Astrocyte (in vitro differentiated cells and primary cell): Measurements from ENCODE around the gene RFX4. TPM values are rescaled to one million over a fixed set of nuclear protein-coding genes. Genes with fewer than 3 reads are reported as not detected.
A peak's percentile ranks its signal among the peaks of the same experiment; 100 is the strongest.

Experiments used
- DNase-seq: peaks from one replicate; pipeline ENCODE4 v3.0.0-alpha.2; 2010; ENCODE audit warnings: low read depth
- FAIRE-seq: peaks from 2 replicates; lab custom pipeline; 2011; peaks lifted over from hg19 to GRCh38; lab: Jason Lieb, UNC
- H2AFZ ChIP-seq: 2 replicates; pipeline ENCODE4 v1.6.0; 2012; ENCODE audit warnings: low read depth, low read length, inconsistent platforms
- H3K27ac ChIP-seq: 2 replicates; pipeline ENCODE4 v1.5.1; 2011; ENCODE audit warnings: low read depth, low read length, inconsistent platforms
- H3K27me3 ChIP-seq: 2 replicates; pipeline ENCODE4 v1.6.0; 2011; ENCODE audit warnings: low read length, inconsistent platforms; ENCODE audit not compliant: insufficient read depth
- H3K36me3 ChIP-seq: 2 replicates; pipeline ENCODE4 v1.5.1; 2011; ENCODE audit warnings: low read length, inconsistent platforms; ENCODE audit not compliant: insufficient read depth
- H3K4me1 ChIP-seq: 2 replicates; pipeline ENCODE4 v1.5.1; 2011; ENCODE audit warnings: low read length, inconsistent platforms; ENCODE audit not compliant: insufficient read depth
- H3K4me2 ChIP-seq: 2 replicates; pipeline ENCODE4 v1.6.0; 2012; ENCODE audit warnings: low read length, inconsistent platforms
- H3K4me3 ChIP-seq: 2 replicates; pipeline ENCODE4 v1.5.1; 2011; ENCODE audit warnings: low read depth, mild to moderate bottlenecking, low read length, inconsistent platforms; ENCODE audit not compliant: insufficient read depth
- H3K79me2 ChIP-seq: 2 replicates; pipeline ENCODE4 v1.6.0; 2012; ENCODE audit warnings: mild to moderate bottlenecking, low read length, inconsistent platforms; ENCODE audit not compliant: insufficient read depth
- H3K9ac ChIP-seq: 2 replicates; pipeline ENCODE4 v1.6.0; 2012; ENCODE audit warnings: mild to moderate bottlenecking, low read length, inconsistent platforms
- H3K9me3 ChIP-seq: 2 replicates; pipeline ENCODE4 v1.5.1; 2012; ENCODE audit warnings: low read depth, mild to moderate bottlenecking, low read length, inconsistent platforms; ENCODE audit not compliant: insufficient read depth
- H4K20me1 ChIP-seq: 2 replicates; pipeline ENCODE4 v1.6.0; 2012; ENCODE audit warnings: low read length, inconsistent platforms; ENCODE audit not compliant: insufficient read depth
- H3K27ac Mint-ChIP-seq: one replicate; pipeline ENCODE4 v1.8.0; 2021; ENCODE audit warnings: mild to moderate bottlenecking, mixed read lengths; ENCODE audit not compliant: unreplicated experiment
- H3K27me3 Mint-ChIP-seq: one replicate; pipeline ENCODE4 v1.8.0; 2021; ENCODE audit warnings: low read depth, mixed read lengths; ENCODE audit not compliant: unreplicated experiment
- H3K36me3 Mint-ChIP-seq: one replicate; pipeline ENCODE4 v1.8.0; 2021; ENCODE audit warnings: low read depth, mixed read lengths; ENCODE audit not compliant: unreplicated experiment
- H3K4me1 Mint-ChIP-seq: one replicate; pipeline ENCODE4 v1.8.0; 2021; ENCODE audit warnings: low read depth, mixed read lengths; ENCODE audit not compliant: unreplicated experiment
- H3K4me3 Mint-ChIP-seq: one replicate; pipeline ENCODE4 v1.8.0; 2021; ENCODE audit warnings: mild to moderate bottlenecking, moderate library complexity, mixed read lengths; ENCODE audit not compliant: unreplicated experiment
- H3K9me3 Mint-ChIP-seq: one replicate; pipeline ENCODE4 v1.8.0; 2021; ENCODE audit warnings: mild to moderate bottlenecking, mixed read lengths; ENCODE audit not compliant: unreplicated experiment
- CTCF ChIP-seq: IDR thresholded peaks from 2 replicates; pipeline ENCODE4 v1.5.1; 2011; ENCODE audit warnings: low read depth, mild to moderate bottlenecking, inconsistent platforms, low read length, moderate library complexity; ENCODE audit not compliant: insufficient read depth
- EZH2 ChIP-seq: IDR thresholded peaks from 2 replicates; pipeline ENCODE4 v1.6.1; 2012; ENCODE audit warnings: mild to moderate bottlenecking, low read length, inconsistent platforms; ENCODE audit not compliant: insufficient read depth
- total RNA-seq: library from RNA; stranded (reverse); gene quantifications from 2 replicates; pipeline ENCODE4 v1.2.1, GENCODE V29; 2021

The RFX4 gene
- total RNA-seq, 1 donor from 2014 or later, result 0.07 TPM

DNA sequence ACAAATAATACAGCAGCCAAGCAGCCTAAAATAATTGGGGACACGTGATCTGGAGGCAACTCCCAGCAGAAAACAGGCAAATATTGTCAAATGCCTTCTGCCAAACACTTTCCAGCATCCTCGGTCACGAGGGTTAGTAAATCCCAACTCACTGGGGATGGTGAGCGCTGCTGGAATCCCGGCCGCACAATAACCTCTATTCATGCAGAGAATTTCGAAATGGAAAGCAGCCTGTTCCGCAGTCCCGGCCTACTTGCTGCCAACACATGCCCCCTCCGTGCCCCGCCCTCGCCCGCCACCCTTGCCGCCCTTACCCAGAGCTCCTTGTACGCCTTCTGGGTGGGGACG, 62.2 kb downstream of the RFX4 start:
- peaks cover 2% of the 10 kb centered on the region for H3K36me3 Mint-ChIP-seq
- H3K4me2 ChIP-seq, result peak overlapping the region; percentile 78
- no peak overlapping the region for H3K27ac ChIP-seq
- H3K4me1 ChIP-seq, result peaks cover 4% of the 10 kb centered on the region
- peaks cover 9% of the 10 kb centered on the region for H3K27me3 Mint-ChIP-seq
- H3K9me3 Mint-ChIP-seq, result no peaks in the 10 kb centered on the region
- TF ChIP-seq EZH2 (no peak), CTCF (no peak)
- peak overlapping the region; percentile 56 for H2AFZ ChIP-seq
- peak; percentile 18 for DNase-seq
- H3K79me2 ChIP-seq, result no peaks in the 10 kb centered on the region
- no peak overlapping the region for H3K4me3 ChIP-seq
- no peak for FAIRE-seq
- no peak overlapping the region for H3K4me3 Mint-ChIP-seq
- no peaks in the 10 kb centered on the region for H3K4me1 Mint-ChIP-seq
- no peaks in the 10 kb centered on the region for H3K9me3 ChIP-seq
- H3K27ac Mint-ChIP-seq, result no peak overlapping the region
- no peaks in the 10 kb centered on the region for H3K36me3 ChIP-seq
- H4K20me1 ChIP-seq, result no peaks in the 10 kb centered on the region
- H3K27me3 ChIP-seq, result peaks cover 3% of the 10 kb centered on the region
- H3K9ac ChIP-seq, result no peak overlapping the region

GRCh38 chr12:106645465-106646330, 62.9 kb downstream of the RFX4 start:
- DNase-seq (no peak), FAIRE-seq (no peak)
- peak overlapping the region; percentile 78 for H3K4me2 ChIP-seq
- H4K20me1 ChIP-seq, result no peaks in the 10 kb centered on the region
- H3K79me2 ChIP-seq, result no peaks in the 10 kb centered on the region
- peak overlapping the region; percentile 56 for H2AFZ ChIP-seq
- H3K27me3 Mint-ChIP-seq, result peaks cover 9% of the 10 kb centered on the region
- no peaks in the 10 kb centered on the region for H3K9me3 ChIP-seq
- no peak for TF ChIP-seq EZH2
- TF ChIP-seq CTCF, result no peak
- no peaks in the 10 kb centered on the region for H3K9me3 Mint-ChIP-seq
- H3K4me3 ChIP-seq, result no peak overlapping the region
- peaks cover 2% of the 10 kb centered on the region for H3K36me3 Mint-ChIP-seq
- H3K27ac Mint-ChIP-seq, result no peak overlapping the region
- H3K9ac ChIP-seq, result no peak overlapping the region
- no peaks in the 10 kb centered on the region for H3K36me3 ChIP-seq
- H3K4me1 Mint-ChIP-seq, result no peaks in the 10 kb centered on the region
- H3K4me3 Mint-ChIP-seq, result no peak overlapping the region
- H3K27me3 ChIP-seq, result peaks cover 3% of the 10 kb centered on the region
- peaks cover 4% of the 10 kb centered on the region for H3K4me1 ChIP-seq
- H3K27ac ChIP-seq, result no peak overlapping the region

DNA sequence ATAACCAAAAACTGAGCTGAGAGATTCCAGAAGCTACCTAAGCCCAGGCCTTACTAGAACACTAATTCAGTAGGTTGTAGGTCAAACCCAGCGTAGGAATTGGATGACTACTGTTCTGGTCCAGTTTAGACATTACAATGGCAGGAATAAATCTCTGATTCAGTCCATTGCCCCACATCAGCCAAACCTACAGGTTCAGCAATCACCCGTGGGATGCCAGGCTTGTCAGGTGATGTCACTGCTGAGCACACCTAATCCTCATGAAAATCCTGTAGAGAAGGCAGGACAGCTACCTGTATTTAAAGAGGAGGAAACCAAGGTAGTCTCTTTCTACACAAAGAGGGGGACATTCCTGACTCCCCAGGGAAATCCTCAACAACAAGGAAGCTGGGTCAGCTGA, 63.7 kb downstream of the RFX4 start:
- H3K36me3 ChIP-seq, result no peaks in the 10 kb centered on the region
- H4K20me1 ChIP-seq, result no peaks in the 10 kb centered on the region
- no peak overlapping the region for H3K9ac ChIP-seq
- Mint-ChIP-seq H3K27me3 (peaks cover 12% of the 10 kb centered on the region), H3K27ac (no peak overlapping the region), H3K36me3 (no peaks in the 10 kb centered on the region), H3K4me3 (no peak overlapping the region), H3K4me1 (no peaks in the 10 kb centered on the region), H3K9me3 (no peaks in the 10 kb centered on the region)
- no peaks in the 10 kb centered on the region for H3K9me3 ChIP-seq
- H2AFZ ChIP-seq, result no peak overlapping the region
- no peak overlapping the region for H3K4me2 ChIP-seq
- no peak overlapping the region for H3K4me3 ChIP-seq
- H3K4me1 ChIP-seq, result peaks cover 4% of the 10 kb centered on the region
- peaks cover 3% of the 10 kb centered on the region for H3K27me3 ChIP-seq
- no peaks in the 10 kb centered on the region for H3K79me2 ChIP-seq
- H3K27ac ChIP-seq, result no peak overlapping the region
- FAIRE-seq (no peak), DNase-seq (no peak)
- TF ChIP-seq CTCF, result no peak
- TF ChIP-seq EZH2, result no peak
